Measurements from ENCODE around the gene CDKAL1.

Gene CDKAL1

DNA sequence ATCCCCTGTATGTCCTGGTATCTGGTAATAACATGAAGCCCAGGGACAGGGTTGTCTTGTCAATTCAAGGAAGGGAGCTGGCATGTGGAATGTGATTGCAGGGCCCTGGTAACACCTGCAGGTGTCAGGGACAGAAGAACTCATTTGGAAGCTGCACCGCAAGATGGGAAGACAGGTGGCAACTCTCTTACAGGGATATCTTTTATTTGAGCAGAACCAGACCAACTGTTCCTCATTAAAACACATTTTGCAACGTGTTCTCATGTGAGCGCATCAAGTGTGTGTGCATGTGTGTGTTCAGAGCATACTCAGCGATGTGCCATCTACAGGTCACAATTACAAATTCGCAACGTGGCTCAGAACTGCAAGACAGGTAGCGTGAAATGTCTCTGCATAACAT, 688.4 kb downstream of the CDKAL1 start:
- Histone ChIP-seq H3K9me3 (ENCODE audit: insufficient read depth, low read length, severe bottlenecking) (no peaks in the 10 kb centered on the region), H3K27ac (ENCODE audit: low read length) (no peak overlapping the region), H3K4me3 (ENCODE audit: low read depth in 1 of 2, low read length in 2 of 2) (no peak overlapping the region), H2AFZ (ENCODE audit: low read depth, low read length) (no peak overlapping the region), H3K79me2 (ENCODE audit: insufficient read depth, low read length) (no peaks in the 10 kb centered on the region), H3K27me3 (ENCODE audit: insufficient read depth, low read length, poor library complexity) (no peaks in the 10 kb centered on the region), H4K20me1 (ENCODE audit: insufficient read depth, low read length) (no peaks in the 10 kb centered on the region), H3K4me2 (ENCODE audit: insufficient read depth, low read length) (no peak overlapping the region), H3K36me3 (ENCODE audit: insufficient read depth, low read length) (no peaks in the 10 kb centered on the region), H3K4me1 (ENCODE audit: insufficient read depth, low read length) (no peaks in the 10 kb centered on the region), H3K9ac (ENCODE audit: low read depth, low read length) (no peak overlapping the region)
- ATAC-seq (ENCODE audit: insufficient read depth, low read depth), result no peak
- TF ChIP-seq CTCF (IDR thresholded peaks at IDR 0.05; ENCODE audit: borderline replicate concordance, extremely low read depth, low read length, poor library complexity, severe bottlenecking), result peak; percentile 6
- TF ChIP-seq EZH2 (IDR thresholded peaks at IDR 0.05; ENCODE audit: borderline replicate concordance, low read depth, low read length, severe bottlenecking), result no peak
- DNase-seq, result no peak

DNA sequence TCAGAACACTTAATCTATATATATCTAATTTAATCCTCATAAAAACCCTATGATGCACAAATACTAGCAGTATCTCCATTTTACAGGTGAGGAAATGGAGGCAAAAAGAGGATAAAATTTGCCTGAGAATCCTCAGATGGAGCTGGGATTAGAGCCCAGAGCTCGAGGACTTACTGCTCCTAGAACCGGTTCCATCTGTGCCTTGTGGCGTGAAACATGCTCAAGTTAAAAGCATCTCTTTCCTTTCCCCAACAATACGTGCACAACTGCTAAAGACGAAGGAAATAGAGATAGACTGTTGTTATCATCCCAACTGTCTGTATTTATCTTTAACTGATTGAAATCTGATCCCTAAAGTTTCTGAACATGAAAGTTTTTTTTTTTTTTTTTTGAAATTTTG, 691.7 kb downstream of the CDKAL1 start:
- Histone ChIP-seq H3K36me3 (ENCODE audit: insufficient read depth, low read length) (peaks cover 5% of the 10 kb centered on the region), H3K27me3 (ENCODE audit: insufficient read depth, low read length, poor library complexity) (no peaks in the 10 kb centered on the region), H3K27ac (ENCODE audit: low read length) (no peak overlapping the region), H3K4me1 (ENCODE audit: insufficient read depth, low read length) (no peaks in the 10 kb centered on the region), H3K79me2 (ENCODE audit: insufficient read depth, low read length) (no peaks in the 10 kb centered on the region), H2AFZ (ENCODE audit: low read depth, low read length) (no peak overlapping the region), H3K9me3 (ENCODE audit: insufficient read depth, low read length, severe bottlenecking) (no peaks in the 10 kb centered on the region), H3K9ac (ENCODE audit: low read depth, low read length) (no peak overlapping the region), H3K4me3 (ENCODE audit: low read depth in 1 of 2, low read length in 2 of 2) (no peak overlapping the region), H4K20me1 (ENCODE audit: insufficient read depth, low read length) (no peaks in the 10 kb centered on the region), H3K4me2 (ENCODE audit: insufficient read depth, low read length) (no peak overlapping the region)
- ATAC-seq (ENCODE audit: insufficient read depth, low read depth), result no peak
- TF ChIP-seq CTCF (IDR thresholded peaks at IDR 0.05; ENCODE audit: borderline replicate concordance, extremely low read depth, low read length, poor library complexity, severe bottlenecking) (no peak), EZH2 (IDR thresholded peaks at IDR 0.05; ENCODE audit: borderline replicate concordance, low read depth, low read length, severe bottlenecking) (no peak)
- no peak for DNase-seq

GRCh38 chr6:21227486-21227885, 693.2 kb downstream of the CDKAL1 start:
- no peak overlapping the region for H3K27ac ChIP-seq (ENCODE audit: low read length)
- no peak overlapping the region for H3K4me3 ChIP-seq (ENCODE audit: low read depth in 1 of 2, low read length in 2 of 2)
- no peak overlapping the region for H3K4me2 ChIP-seq (ENCODE audit: insufficient read depth, low read length)
- H2AFZ ChIP-seq (ENCODE audit: low read depth, low read length), result no peak overlapping the region
- peaks cover 13% of the 10 kb centered on the region for H3K36me3 ChIP-seq (ENCODE audit: insufficient read depth, low read length)
- no peaks in the 10 kb centered on the region for H3K4me1 ChIP-seq (ENCODE audit: insufficient read depth, low read length)
- TF ChIP-seq EZH2 (IDR thresholded peaks at IDR 0.05; ENCODE audit: borderline replicate concordance, low read depth, low read length, severe bottlenecking) (no peak), CTCF (IDR thresholded peaks at IDR 0.05; ENCODE audit: borderline replicate concordance, extremely low read depth, low read length, poor library complexity, severe bottlenecking) (no peak)
- H3K79me2 ChIP-seq (ENCODE audit: insufficient read depth, low read length), result no peaks in the 10 kb centered on the region
- no peak for DNase-seq
- no peaks in the 10 kb centered on the region for H3K27me3 ChIP-seq (ENCODE audit: insufficient read depth, low read length, poor library complexity)
- no peaks in the 10 kb centered on the region for H4K20me1 ChIP-seq (ENCODE audit: insufficient read depth, low read length)
- H3K9ac ChIP-seq (ENCODE audit: low read depth, low read length), result no peak overlapping the region
- H3K9me3 ChIP-seq (ENCODE audit: insufficient read depth, low read length, severe bottlenecking), result no peaks in the 10 kb centered on the region
- peak; percentile 39; the same call in 1 of the 3 replicates for ATAC-seq (ENCODE audit: insufficient read depth, low read depth)

- H3K36me3 ChIP-seq (ENCODE audit: insufficient read depth, low read length), result peaks cover 22% of the 10 kb centered on the region
- DNase-seq, result no peak
- no peak for ATAC-seq (ENCODE audit: insufficient read depth, low read depth)
- H3K27me3 ChIP-seq (ENCODE audit: insufficient read depth, low read length, poor library complexity), result no peaks in the 10 kb centered on the region
- no peaks in the 10 kb centered on the region for H3K4me1 ChIP-seq (ENCODE audit: insufficient read depth, low read length)
- H3K4me2 ChIP-seq (ENCODE audit: insufficient read depth, low read length), result no peak overlapping the region
- H4K20me1 ChIP-seq (ENCODE audit: insufficient read depth, low read length), result no peaks in the 10 kb centered on the region
- H3K79me2 ChIP-seq (ENCODE audit: insufficient read depth, low read length), result no peaks in the 10 kb centered on the region
- H3K9ac ChIP-seq (ENCODE audit: low read depth, low read length), result no peak overlapping the region
- no peaks in the 10 kb centered on the region for H3K9me3 ChIP-seq (ENCODE audit: insufficient read depth, low read length, severe bottlenecking)
- no peak overlapping the region for H3K4me3 ChIP-seq (ENCODE audit: low read depth in 1 of 2, low read length in 2 of 2)
- H2AFZ ChIP-seq (ENCODE audit: low read depth, low read length), result no peak overlapping the region
- TF ChIP-seq EZH2 (IDR thresholded peaks at IDR 0.05; ENCODE audit: borderline replicate concordance, low read depth, low read length, severe bottlenecking), result no peak
- no peak for TF ChIP-seq CTCF (IDR thresholded peaks at IDR 0.05; ENCODE audit: borderline replicate concordance, extremely low read depth, low read length, poor library complexity, severe bottlenecking)
- no peak overlapping the region for H3K27ac ChIP-seq (ENCODE audit: low read length)
Observed at GRCh38 chr6:21228411-21228810, 694.2 kb downstream of the CDKAL1 start.

Data from DND-41 (cell line).